MM.1S (cell line): ENCODE measurements around the gene RAPGEF4.

Experiments
- EZH2 ChIP-seq: fragments of 300-600 bp; sonication (generic); optimal IDR thresholded peaks from 2 replicates; pipeline ENCODE3; 2017; ENCODE audit warnings: low read depth, mild to moderate bottlenecking, antibody characterized with exemption, low read length, mixed read lengths
- EZH2phosphoT487 ChIP-seq: fragments of 300-600 bp; sonication (generic); IDR thresholded peaks from 2 replicates; pipeline ENCODE4 v1.6.1; 2018; ENCODE audit warnings: antibody characterized with exemption, low read length
- TF ChIP-seq, protein P1 (sequence below): fragments of 300-600 bp; sonication (generic); IDR thresholded peaks from 2 replicates; pipeline ENCODE4 v1.5.1; 2016; ENCODE audit warnings: antibody characterized with exemption, low read length, mixed read lengths

DNA sequence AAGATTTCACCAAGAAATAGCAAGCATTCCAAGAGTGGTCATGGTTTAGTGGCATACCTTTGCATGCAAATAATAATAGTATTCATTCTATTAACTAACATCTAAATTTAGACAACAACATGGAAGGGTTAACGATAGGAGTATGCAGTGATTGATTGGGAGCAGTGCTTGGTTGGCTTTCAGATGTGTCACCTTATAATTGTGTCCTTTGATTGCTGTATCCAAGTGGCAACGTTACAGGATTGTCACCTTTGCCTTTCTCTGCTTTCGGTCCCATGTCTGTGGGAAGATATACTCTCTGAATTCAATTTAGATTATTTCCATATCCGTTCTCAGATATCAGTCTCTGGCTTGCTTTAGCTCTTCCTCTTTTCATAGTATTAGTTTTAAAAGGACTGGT is 187.2 kb downstream of the RAPGEF4 start:
- TF ChIP-seq, protein P1, sequence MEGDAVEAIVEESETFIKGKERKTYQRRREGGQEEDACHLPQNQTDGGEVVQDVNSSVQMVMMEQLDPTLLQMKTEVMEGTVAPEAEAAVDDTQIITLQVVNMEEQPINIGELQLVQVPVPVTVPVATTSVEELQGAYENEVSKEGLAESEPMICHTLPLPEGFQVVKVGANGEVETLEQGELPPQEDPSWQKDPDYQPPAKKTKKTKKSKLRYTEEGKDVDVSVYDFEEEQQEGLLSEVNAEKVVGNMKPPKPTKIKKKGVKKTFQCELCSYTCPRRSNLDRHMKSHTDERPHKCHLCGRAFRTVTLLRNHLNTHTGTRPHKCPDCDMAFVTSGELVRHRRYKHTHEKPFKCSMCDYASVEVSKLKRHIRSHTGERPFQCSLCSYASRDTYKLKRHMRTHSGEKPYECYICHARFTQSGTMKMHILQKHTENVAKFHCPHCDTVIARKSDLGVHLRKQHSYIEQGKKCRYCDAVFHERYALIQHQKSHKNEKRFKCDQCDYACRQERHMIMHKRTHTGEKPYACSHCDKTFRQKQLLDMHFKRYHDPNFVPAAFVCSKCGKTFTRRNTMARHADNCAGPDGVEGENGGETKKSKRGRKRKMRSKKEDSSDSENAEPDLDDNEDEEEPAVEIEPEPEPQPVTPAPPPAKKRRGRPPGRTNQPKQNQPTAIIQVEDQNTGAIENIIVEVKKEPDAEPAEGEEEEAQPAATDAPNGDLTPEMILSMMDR: no peak
- TF ChIP-seq EZH2 (no peak), EZH2phosphoT487 (no peak)
